Adrenal gland (tissue), 12 donors: ENCODE results near the gene GNMT. TPM values are rescaled to one million over a fixed set of nuclear protein-coding genes. Genes with fewer than 3 reads are reported as not detected.

Experiments
- DNase-seq, 7 donors: peaks; one replicate each; pipeline ENCODE4 v3.0.0-alpha.2; 2019 to 2020
- H3K27ac ChIP-seq, 5 donors: fragments of 200-600 bp; sonication (generic) in 4 of 5; 1 replicate in 3 of 5; 2 replicates in 2 of 5; pipeline versions ENCODE4 v1.5.1 to v1.8.0; 2016 to 2020; ENCODE audit warnings: mild to moderate bottlenecking in 1 of 5
- H3K27me3 ChIP-seq: fragments of 200-600 bp; 2 replicates; pipeline ENCODE4 v1.8.0; 2021
- H3K36me3 ChIP-seq, 2 donors: fragments of 200-600 bp; replicated peaks in 1 of 2; 1 replicate in 1 of 2; 2 replicates in 1 of 2; pipeline versions ENCODE4 v1.5.1 to v1.8.0; 2018 to 2022
- H3K4me1 ChIP-seq, 2 donors: fragments of 200-600 bp; replicated peaks in 1 of 2; 1 replicate in 1 of 2; 2 replicates in 1 of 2; pipeline versions ENCODE4 v1.5.1 to v1.8.0; 2018 to 2021
- H3K4me3 ChIP-seq, 4 donors: fragments of 200-600 bp; sonication (generic) in 3 of 4; one replicate each; pipeline ENCODE4 v1.5.1; 2016 to 2018
- H3K9me3 ChIP-seq, 3 donors: fragments of 200-600 bp; sonication (generic) in 1 of 3; replicated peaks in 1 of 3; 1 replicate in 2 of 3; 2 replicates in 1 of 3; pipeline versions ENCODE4 v1.5.1 to v1.8.0; 2016 to 2021
- POLR2A ChIP-seq, 2 donors: fragments of 450-650 bp; IDR thresholded peaks; one replicate each; pipeline ENCODE4 v1.6.1; 2017; ENCODE audit warnings: antibody characterized with exemption in 2 of 2, mild to moderate bottlenecking in 2 of 2, moderate library complexity in 1 of 2
- WGBS, 4 donors: extraction: QIAGEN DNeasy Blood & Tissue Kit in 2 of 4; methylation state at CpG; one replicate each; pipeline versions ENCODE4 v1.1.5 to v1.1.7; 2013 to 2017; 5-methylcytosine and 5-hydroxymethylcytosine counted together
- intact Hi-C, 2 donors: fragments of 100-400 bp; cut with DNase I; formaldehyde crosslinking; loops; one replicate each; pipeline versions ENCODE4 v1.14.1 to v1.15.0; 2022 to 2023
- polyA plus RNA-seq, 3 donors: library from polyadenylated mRNA; stranded (reverse); fragments of 200-250 nt in 2 of 3; fragments of 350-450 nt in 1 of 3; fragmentation: Illumina TruSeq in 1 of 3; extraction: RNeasy Lipid Tissue Mini Kit (QIAGEN cat#74804) in 1 of 3; gene quantifications; one replicate each; pipeline ENCODE4 v1.2.3, GENCODE V29; 2013 to 2014
- total RNA-seq, 9 donors: library from RNA; depleted of rRNA in 4 of 9; stranded (reverse); fragments of >200 nt in 4 of 9; fragments of 120-200 nt in 1 of 9; fragmentation: NEBNext Ultra II Directional in 1 of 9; extraction: Animal tissue kit (Norgen Biotek cat#: 25700) in 1 of 9; gene quantifications; one replicate each; pipeline versions ENCODE4 v1.1.0 to v1.2.4, GENCODE V29; 2013 to 2023
- TF ChIP-seq, protein P1 (sequence below), 6 experiments: fragments of 450-650 bp in 4 of 6; fragments of 200-600 bp in 2 of 6; sonication (generic) in 1 of 6; IDR thresholded peaks; 1 replicate in 5 of 6; 2 replicates in 1 of 6; pipeline versions ENCODE4 v1.5.1 to v1.8.0; 2016 to 2021; ENCODE audit warnings: antibody characterized with exemption in 6 of 6, mild to moderate bottlenecking in 2 of 6, moderate library complexity in 1 of 6
- donor health status: healthy with polysubstance abuse.
- donor health status: Bipolar disorder and iron deficiency.
- donor health status: DM: yes; HTN: yes; CAD: no.
- donor health status: DM: no; HTN: no; CAD: no.
- donor health status: DM: no; HTN: no; CAD: no.
- donor health status: DM: yes; HTN: yes; CAD: no.

The GNMT gene
- total and polyA plus RNA-seq, 12 donors = 0.28 to 4.4 (median 0.53) TPM; not detected in 4

DNA sequence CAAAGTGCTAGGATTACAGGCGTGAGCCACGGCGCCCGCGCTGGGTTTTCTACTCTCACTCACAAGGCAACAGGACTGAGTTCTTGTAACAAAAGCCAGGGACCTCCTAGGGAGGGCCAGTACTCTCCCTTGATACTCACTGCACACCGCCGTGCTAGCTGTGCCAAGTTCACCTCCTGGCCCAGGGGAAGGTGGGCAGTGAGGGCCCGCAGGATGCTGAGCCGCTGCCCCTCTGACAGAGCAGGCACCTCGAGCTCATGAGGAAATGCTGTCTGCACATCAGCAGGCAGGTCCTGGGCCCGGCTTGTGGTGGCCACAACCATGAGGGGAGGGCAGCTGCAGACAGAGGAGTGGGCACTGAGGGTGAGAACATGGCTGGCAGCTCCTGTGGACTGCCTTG lies 6.7 kb downstream of the GNMT start:
- no peaks in the 10 kb centered on the region for H3K27me3 ChIP-seq
- 93 to 100% (median 97%) methylated on average over 6 to 11 of the region's 11 CpGs for WGBS, 4 donors
- H3K36me3 ChIP-seq = peaks cover 0 to 50% of the 10 kb centered on the region in 2 donors
- TF ChIP-seq, protein P1, sequence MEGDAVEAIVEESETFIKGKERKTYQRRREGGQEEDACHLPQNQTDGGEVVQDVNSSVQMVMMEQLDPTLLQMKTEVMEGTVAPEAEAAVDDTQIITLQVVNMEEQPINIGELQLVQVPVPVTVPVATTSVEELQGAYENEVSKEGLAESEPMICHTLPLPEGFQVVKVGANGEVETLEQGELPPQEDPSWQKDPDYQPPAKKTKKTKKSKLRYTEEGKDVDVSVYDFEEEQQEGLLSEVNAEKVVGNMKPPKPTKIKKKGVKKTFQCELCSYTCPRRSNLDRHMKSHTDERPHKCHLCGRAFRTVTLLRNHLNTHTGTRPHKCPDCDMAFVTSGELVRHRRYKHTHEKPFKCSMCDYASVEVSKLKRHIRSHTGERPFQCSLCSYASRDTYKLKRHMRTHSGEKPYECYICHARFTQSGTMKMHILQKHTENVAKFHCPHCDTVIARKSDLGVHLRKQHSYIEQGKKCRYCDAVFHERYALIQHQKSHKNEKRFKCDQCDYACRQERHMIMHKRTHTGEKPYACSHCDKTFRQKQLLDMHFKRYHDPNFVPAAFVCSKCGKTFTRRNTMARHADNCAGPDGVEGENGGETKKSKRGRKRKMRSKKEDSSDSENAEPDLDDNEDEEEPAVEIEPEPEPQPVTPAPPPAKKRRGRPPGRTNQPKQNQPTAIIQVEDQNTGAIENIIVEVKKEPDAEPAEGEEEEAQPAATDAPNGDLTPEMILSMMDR (IDR thresholded peaks at IDR 0.05) = no peak
- TF ChIP-seq POLR2A (IDR thresholded peaks at IDR 0.05) = no peak
- H3K27ac ChIP-seq = no peak overlapping the region
- no peak for DNase-seq
- no peak overlapping the region for H3K4me3 ChIP-seq
- peaks cover 2 to 8% of the 10 kb centered on the region in 2 donors for H3K4me1 ChIP-seq
- H3K9me3 ChIP-seq = no peaks in the 10 kb centered on the region
- intact Hi-C loops = no loop called here

- no peaks in the 10 kb centered on the region for H3K9me3 ChIP-seq
- TF ChIP-seq, protein P1 (IDR thresholded peaks at IDR 0.05) = no peak
- TF ChIP-seq POLR2A (IDR thresholded peaks at IDR 0.05) = no peak
- peaks cover 3 to 8% of the 10 kb centered on the region in 2 donors for H3K4me1 ChIP-seq
- 95 to 100% (median 96%) methylated on average over 1 to 12 of the region's 12 CpGs for WGBS, 4 donors
- H3K27me3 ChIP-seq = no peaks in the 10 kb centered on the region
- H3K36me3 ChIP-seq = peaks cover 0 to 50% of the 10 kb centered on the region in 2 donors
- intact Hi-C loops = no loop called here
- H3K27ac ChIP-seq = no peak overlapping the region
- no peak for DNase-seq
- H3K4me3 ChIP-seq = no peak overlapping the region
Observed at GRCh38 chr6:42968126-42968701, 7.7 kb downstream of the GNMT start.

GRCh38 chr6:42968783-42969182 lies 8.2 kb downstream of the GNMT start:
- peaks cover 3 to 8% of the 10 kb centered on the region in 2 donors for H3K4me1 ChIP-seq
- DNase-seq = no peak
- no peaks in the 10 kb centered on the region for H3K27me3 ChIP-seq
- no peak for TF ChIP-seq POLR2A (IDR thresholded peaks at IDR 0.05)
- H3K27ac ChIP-seq = no peak overlapping the region
- peaks cover 0 to 55% of the 10 kb centered on the region in 2 donors for H3K36me3 ChIP-seq
- no peak overlapping the region for H3K4me3 ChIP-seq
- 69 to 88% (median 77%) methylated on average over 2 to 4 of the region's 4 CpGs for WGBS, 4 donors
- no peaks in the 10 kb centered on the region for H3K9me3 ChIP-seq
- intact Hi-C loops = no loop called here

GRCh38 chr6:42969431-42969830 lies 8.9 kb downstream of the GNMT start:
- 77 to 96% (median 84%) methylated on average over 2 of the region's 2 CpGs for WGBS, 4 donors
- no peak for TF ChIP-seq POLR2A (IDR thresholded peaks at IDR 0.05)
- TF ChIP-seq, protein P1 (IDR thresholded peaks at IDR 0.05) = no peak
- peaks cover 3 to 8% of the 10 kb centered on the region in 2 donors for H3K4me1 ChIP-seq
- H3K27me3 ChIP-seq = no peaks in the 10 kb centered on the region
- no peak overlapping the region for H3K27ac ChIP-seq
- H3K36me3 ChIP-seq = peaks cover 0 to 51% of the 10 kb centered on the region in 2 donors
- H3K9me3 ChIP-seq = no peaks in the 10 kb centered on the region
- intact Hi-C loops = no loop called here
- no peak for DNase-seq
- no peak overlapping the region for H3K4me3 ChIP-seq

- no peak for TF ChIP-seq POLR2A (IDR thresholded peaks at IDR 0.05)
- TF ChIP-seq, protein P1 (IDR thresholded peaks at IDR 0.05) = no peak
- Histone ChIP-seq H3K27me3 (no peaks in the 10 kb centered on the region), H3K36me3 (peaks cover 0 to 46% of the 10 kb centered on the region in 2 donors), H3K27ac (no peak overlapping the region), H3K4me3 (no peak overlapping the region), H3K4me1 (peaks cover 3 to 8% of the 10 kb centered on the region in 2 donors), H3K9me3 (no peaks in the 10 kb centered on the region)
- intact Hi-C loops = no loop called here
- WGBS, 4 donors = 89 to 100% (median 95%) methylated on average over 4 of the region's 4 CpGs
- no peak for DNase-seq
Observed at GRCh38 chr6:42969934-42970333, 9.4 kb downstream of the GNMT start.
